HepG2 (cell line): ENCODE results near the gene HMGN1. TPM values are rescaled to one million over a fixed set of nuclear protein-coding genes. Genes with fewer than 3 reads are reported as not detected.

ENCODE experiments used
- ATAC-seq: fragments of 200-7000 bp; cut with Tn5 transposase; 3 replicates; pipeline ENCODE4 v1.9.1; 2020; ENCODE audit warnings: mild to moderate bottlenecking, moderate library complexity
- BruUV-seq: library from RNA; stranded (reverse); fragments of 400-500 nt; replicated peaks from 2 replicates; lab custom pipeline; 2021; lab: Mats Ljungman, UMichigan
- CTCF ChIA-PET: fragments of 300-600 bp; formaldehyde crosslinking; extraction: SDS; loops from one replicate; lab custom pipeline; 2021; ENCODE audit warnings: low total read pairs, inconsistent platforms, low intra/inter-chr PET ratio; lab: Yijun Ruan, JAX
- POLR2A ChIA-PET: fragments of 350-600 bp; sonication (Branson Sonifier 250); formaldehyde crosslinking; loops from one replicate; lab custom pipeline; 2020; ENCODE audit warnings: antibody characterized with exemption, inconsistent platforms; lab: Yijun Ruan, JAX
- DNase-seq: peaks from one replicate; pipeline ENCODE4 v3.0.0-alpha.2; 2015; ENCODE audit warnings: low spot score
- FAIRE-seq: peaks from 3 replicates; lab custom pipeline; 2011; peaks lifted over from hg19 to GRCh38; lab: Jason Lieb, UNC
- H2AFZ ChIP-seq: one replicate; pipeline ENCODE4 v1.6.1; 2011; ENCODE audit warnings: low read length, inconsistent platforms
- H3K27ac ChIP-seq: fragments of 300-600 bp; 3 replicates; pipeline ENCODE4 v1.8.0; 2011; ENCODE audit warnings: mixed run types, mild to moderate bottlenecking, mixed read lengths, low read length, inconsistent platforms; ENCODE audit not compliant: insufficient read depth; ENCODE audit errors: extremely low read length
- H3K27me3 ChIP-seq, 2 experiments: fragments of 200-600 bp in 1 of 2; 2 replicates in 1 of 2; 3 replicates in 1 of 2; pipeline versions ENCODE4 v1.6.0 to v1.8.0; 2011; ENCODE audit warnings: low read length in 2 of 2, mild to moderate bottlenecking in 2 of 2, moderate library complexity in 2 of 2, inconsistent platforms in 1 of 2; ENCODE audit not compliant: insufficient read depth in 2 of 2, control insufficient read depth in 1 of 2
- H3K36me3 ChIP-seq, 2 experiments: fragments of 200-600 bp in 1 of 2; replicated peaks in 1 of 2; 2 replicates in 1 of 2; 3 replicates in 1 of 2; pipeline versions ENCODE4 v1.5.1 to v1.8.0; 2011; ENCODE audit warnings: low read length in 2 of 2, inconsistent platforms in 1 of 2; ENCODE audit not compliant: insufficient read depth in 2 of 2, control insufficient read depth in 1 of 2
- H3K4me1 ChIP-seq: 2 replicates; pipeline ENCODE4 v1.5.1; 2012; ENCODE audit warnings: low read length, inconsistent platforms; ENCODE audit not compliant: insufficient read depth
- H3K4me2 ChIP-seq: 2 replicates; pipeline ENCODE4 v1.6.0; 2011; ENCODE audit warnings: low read depth, low read length, inconsistent platforms
- H3K4me3 ChIP-seq, 3 experiments: fragments of 200-600 bp in 1 of 3; sonication (generic), shearing (Covaris generic) in 1 of 3; replicated peaks in 1 of 3; 2 replicates each; pipeline ENCODE4 v1.5.1; 2011 to 2016; ENCODE audit warnings: low read length in 3 of 3, inconsistent platforms in 2 of 3, low read depth in 2 of 3, mild to moderate bottlenecking in 2 of 3, control low read depth in 1 of 3, mixed read lengths in 1 of 3; ENCODE audit not compliant: insufficient read depth in 1 of 3
- H3K79me2 ChIP-seq: one replicate; pipeline ENCODE4 v1.6.1; 2011; ENCODE audit warnings: low read length, inconsistent platforms; ENCODE audit not compliant: insufficient read depth
- H3K9ac ChIP-seq: 2 replicates; pipeline ENCODE4 v1.6.0; 2011; ENCODE audit warnings: mild to moderate bottlenecking, low read depth, low read length, inconsistent platforms; ENCODE audit not compliant: insufficient read depth
- H3K9me3 ChIP-seq: 2 replicates; pipeline ENCODE4 v1.5.1; 2012; ENCODE audit warnings: mild to moderate bottlenecking, low read length
- H4K20me1 ChIP-seq: 2 replicates; pipeline ENCODE4 v1.6.0; 2011; ENCODE audit warnings: inconsistent platforms, mild to moderate bottlenecking, low read length, moderate library complexity; ENCODE audit not compliant: insufficient read depth
- CSRNP1 ChIP-seq: sonication (generic); formaldehyde crosslinking; IDR thresholded peaks from 2 replicates; pipeline ENCODE4 v1.8.1; 2023; ENCODE audit warnings: mild to moderate bottlenecking, missing genetic modification reagents
- HNRNPLL ChIP-seq: fragments of 200-400 bp; formaldehyde crosslinking; IDR thresholded peaks from 2 replicates; pipeline ENCODE4 v1.6.1; 2017; ENCODE audit warnings: mild to moderate bottlenecking, low read depth, low read length; ENCODE audit not compliant: poor library complexity, severe bottlenecking
- RBM39 ChIP-seq: fragments of 200-400 bp; formaldehyde crosslinking; IDR thresholded peaks from one replicate; pipeline ENCODE4 v1.6.1; 2018; ENCODE audit warnings: antibody characterized with exemption, mild to moderate bottlenecking, low read depth, low read length; ENCODE audit not compliant: poor library complexity, severe bottlenecking
- ZFP91 ChIP-seq: sonication (generic); formaldehyde crosslinking; IDR thresholded peaks from 2 replicates; pipeline ENCODE4 v1.9.0; 2022; ENCODE audit warnings: missing genetic modification reagents, mild to moderate bottlenecking, borderline replicate concordance
- ZNF879 ChIP-seq: sonication (generic); formaldehyde crosslinking; IDR thresholded peaks from 2 replicates; pipeline ENCODE4 v1.8.1; 2023; ENCODE audit warnings: missing genetic modification reagents
- WGBS: methylation state at CpG from one replicate; pipeline ENCODE4 v1.1.6; 2017; ENCODE audit warnings: low lambda C conversion rate; 5-methylcytosine and 5-hydroxymethylcytosine counted together
- in situ Hi-C: cut with HindIII; loops from 2 replicates; pipeline ENCODE4 v1.10.0; 2017; ENCODE audit warnings: low pct_unique_long_range_greater_than_20kb; ENCODE audit not compliant: extremely low pct_ligation_motif_present
- intact Hi-C: fragments of 100-400 bp; cut with micrococcal nuclease; formaldehyde crosslinking; loops from one replicate; pipeline ENCODE4 v1.10.0; 2022; ENCODE audit not compliant: unreplicated experiment
- polyA plus RNA-seq, 8 experiments: library from polyadenylated mRNA; depleted of rRNA in 3 of 8; stranded (reverse) in 7 of 8; unstranded in 1 of 8; fragments of >200 nt; fragmentation: Illumina TruSeq in 4 of 8; extraction: Trizol in 4 of 8; gene quantifications; 2 replicates each; pipeline versions ENCODE4 v1.2.1 to v1.2.3, GENCODE V29; 2011 to 2016; ENCODE audit warnings: low read depth in 4 of 8, missing spikeins in 1 of 8, mixed read lengths in 1 of 8; ENCODE audit not compliant: insufficient read depth in 1 of 8
- total RNA-seq, 5 experiments: library from RNA; depleted of rRNA; stranded (reverse); fragments of >200 nt; fragmentation: Illumina TruSeq; extraction: Trizol; gene quantifications; 2 replicates each; pipeline ENCODE4 v1.2.3, GENCODE V29; 2016; ENCODE audit warnings: low read depth in 1 of 5
- TF ChIP-seq, protein P1 (sequence below): sonication (generic); formaldehyde crosslinking; IDR thresholded peaks from 2 replicates; pipeline ENCODE4 v1.5.0; 2020; ENCODE audit warnings: mild to moderate bottlenecking, missing genetic modification reagents, borderline replicate concordance
- TF ChIP-seq, protein P2 (sequence below): sonication (generic); formaldehyde crosslinking; IDR thresholded peaks from 2 replicates; pipeline ENCODE4 v1.5.1; 2020; ENCODE audit warnings: mild to moderate bottlenecking, moderate library complexity, missing genetic modification reagents

The HMGN1 gene
- total and polyA plus RNA-seq, 2 of the 13 experiments (the other 11 are each of a cell fraction or from before 2014, with no cell fraction given), result 104 to 286 TPM

DNA sequence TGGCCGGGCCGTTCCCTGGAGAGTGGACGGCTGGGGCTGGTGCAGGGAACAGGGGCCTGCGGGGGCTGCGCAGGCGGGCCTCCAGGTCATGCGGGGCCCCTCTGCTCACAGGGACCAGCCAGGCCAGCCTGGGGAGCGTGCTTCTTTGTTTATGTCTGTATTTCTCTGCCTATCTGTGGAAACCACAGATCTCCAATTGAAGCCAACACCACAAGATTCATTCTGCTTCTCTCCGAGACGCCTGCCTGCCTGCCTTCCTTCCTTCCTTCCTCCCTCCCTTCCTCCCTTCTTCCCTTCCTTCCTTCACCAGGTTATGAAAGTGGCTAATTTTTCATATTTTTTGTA, 39.9 kb upstream of the HMGN1 start:
- intact Hi-C loops, result loop anchor here (1.0 to 5.0 kb wide), 5 partner anchors 15 to 74 kb away; no protein-coding TSS in a partner anchor
- Histone ChIP-seq H3K9me3 (no peaks in the 10 kb centered on the region), H3K79me2 (peaks cover 36% of the 10 kb centered on the region), H3K27ac (peak overlapping the region; percentile 69), H3K36me3 (peaks cover 17 to 29% of the 10 kb centered on the region in 2 experiments), H4K20me1 (peaks cover 13% of the 10 kb centered on the region; the same call in 1 of the 2 replicates), H2AFZ (no peak overlapping the region), H3K4me2 (peak overlapping the region; percentile 98), H3K4me3 (peak overlapping the region in 2 of 3 experiments; percentile 54 to 70; a peak in 2 of 6 replicates), H3K9ac (peak overlapping the region; percentile 52), H3K27me3 (no peaks in the 10 kb centered on the region), H3K4me1 (peaks cover 32% of the 10 kb centered on the region)
- TF ChIP-seq, protein P1, sequence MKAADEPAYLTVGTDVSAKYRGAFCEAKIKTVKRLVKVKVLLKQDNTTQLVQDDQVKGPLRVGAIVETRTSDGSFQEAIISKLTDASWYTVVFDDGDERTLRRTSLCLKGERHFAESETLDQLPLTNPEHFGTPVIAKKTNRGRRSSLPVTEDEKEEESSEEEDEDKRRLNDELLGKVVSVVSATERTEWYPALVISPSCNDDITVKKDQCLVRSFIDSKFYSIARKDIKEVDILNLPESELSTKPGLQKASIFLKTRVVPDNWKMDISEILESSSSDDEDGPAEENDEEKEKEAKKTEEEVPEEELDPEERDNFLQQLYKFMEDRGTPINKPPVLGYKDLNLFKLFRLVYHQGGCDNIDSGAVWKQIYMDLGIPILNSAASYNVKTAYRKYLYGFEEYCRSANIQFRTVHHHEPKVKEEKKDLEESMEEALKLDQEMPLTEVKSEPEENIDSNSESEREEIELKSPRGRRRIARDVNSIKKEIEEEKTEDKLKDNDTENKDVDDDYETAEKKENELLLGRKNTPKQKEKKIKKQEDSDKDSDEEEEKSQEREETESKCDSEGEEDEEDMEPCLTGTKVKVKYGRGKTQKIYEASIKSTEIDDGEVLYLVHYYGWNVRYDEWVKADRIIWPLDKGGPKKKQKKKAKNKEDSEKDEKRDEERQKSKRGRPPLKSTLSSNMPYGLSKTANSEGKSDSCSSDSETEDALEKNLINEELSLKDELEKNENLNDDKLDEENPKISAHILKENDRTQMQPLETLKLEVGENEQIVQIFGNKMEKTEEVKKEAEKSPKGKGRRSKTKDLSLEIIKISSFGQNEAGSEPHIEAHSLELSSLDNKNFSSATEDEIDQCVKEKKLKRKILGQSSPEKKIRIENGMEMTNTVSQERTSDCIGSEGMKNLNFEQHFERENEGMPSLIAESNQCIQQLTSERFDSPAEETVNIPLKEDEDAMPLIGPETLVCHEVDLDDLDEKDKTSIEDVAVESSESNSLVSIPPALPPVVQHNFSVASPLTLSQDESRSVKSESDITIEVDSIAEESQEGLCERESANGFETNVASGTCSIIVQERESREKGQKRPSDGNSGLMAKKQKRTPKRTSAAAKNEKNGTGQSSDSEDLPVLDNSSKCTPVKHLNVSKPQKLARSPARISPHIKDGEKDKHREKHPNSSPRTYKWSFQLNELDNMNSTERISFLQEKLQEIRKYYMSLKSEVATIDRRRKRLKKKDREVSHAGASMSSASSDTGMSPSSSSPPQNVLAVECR (CRISPR knock-in tag), result no peak
- TF ChIP-seq RBM39 (peak; percentile 29), HNRNPLL (peak; percentile 56), CSRNP1 (0 out of 2 replicates have a peak, but pooled peaks have one; percentile 5), ZNF879 (CRISPR knock-in tag) (no peak), ZFP91 (CRISPR knock-in tag) (peak; percentile 8; the same call in 1 of the 2 replicates)
- TF ChIP-seq, protein P2, sequence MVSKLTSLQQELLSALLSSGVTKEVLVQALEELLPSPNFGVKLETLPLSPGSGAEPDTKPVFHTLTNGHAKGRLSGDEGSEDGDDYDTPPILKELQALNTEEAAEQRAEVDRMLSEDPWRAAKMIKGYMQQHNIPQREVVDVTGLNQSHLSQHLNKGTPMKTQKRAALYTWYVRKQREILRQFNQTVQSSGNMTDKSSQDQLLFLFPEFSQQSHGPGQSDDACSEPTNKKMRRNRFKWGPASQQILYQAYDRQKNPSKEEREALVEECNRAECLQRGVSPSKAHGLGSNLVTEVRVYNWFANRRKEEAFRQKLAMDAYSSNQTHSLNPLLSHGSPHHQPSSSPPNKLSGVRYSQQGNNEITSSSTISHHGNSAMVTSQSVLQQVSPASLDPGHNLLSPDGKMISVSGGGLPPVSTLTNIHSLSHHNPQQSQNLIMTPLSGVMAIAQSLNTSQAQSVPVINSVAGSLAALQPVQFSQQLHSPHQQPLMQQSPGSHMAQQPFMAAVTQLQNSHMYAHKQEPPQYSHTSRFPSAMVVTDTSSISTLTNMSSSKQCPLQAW (CRISPR knock-in tag), result 0 out of 2 replicates have a peak, but pooled peaks have one; percentile 8
- in situ Hi-C loops, result loop anchor here (5.0 kb wide), 1 partner anchor 41 kb away; the partner anchor contains the start of gene HMGN1
- ATAC-seq, result no peak
- ChIA-PET CTCF (interaction anchor here (1.3 to 2.8 kb wide), 5 partner anchors 11 to 75 kb away, joined by 4 to 25 read pairs (median 10); partner anchors contain the start of gene BRWD1), POLR2A (no interaction called here)
- 17% methylated on average over 8 of the region's 10 CpGs for WGBS
- BruUV-seq, result no TSS peak
- no peak for FAIRE-seq
- no peak for DNase-seq
